Measurements from ENCODE around the gene PC.

PC gene

GRCh38 chr11:66910016-66910415 is 48.2 kb downstream of the PC start:
- no peak for DNase-seq

DNA sequence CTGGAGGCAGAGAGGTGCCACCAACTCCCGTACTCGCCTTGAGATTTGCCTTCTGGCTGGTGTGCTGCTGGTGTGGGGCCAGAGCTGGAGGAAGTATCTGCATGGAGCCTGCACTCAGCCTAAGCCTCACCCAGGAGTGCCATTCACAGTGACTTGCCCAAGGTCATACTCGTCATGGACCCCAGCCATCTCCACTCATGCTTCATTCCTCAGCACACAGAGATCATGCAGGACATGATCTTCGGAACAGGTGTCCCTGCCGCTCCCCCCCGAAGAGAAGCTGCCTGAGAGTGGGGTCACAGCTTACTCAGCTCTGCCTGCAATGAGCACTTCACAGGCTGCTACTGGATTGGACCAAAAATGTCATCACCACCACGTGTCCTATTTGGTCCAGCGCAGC is 49.0 kb downstream of the PC start:
- no peak for DNase-seq

GRCh38 chr11:66907751-66908630 is 50.2 kb downstream of the PC start:
- no peak for DNase-seq

- DNase-seq: no peak
These were observed 52.0 kb downstream of the PC start for GRCh38 chr11:66906061-66906733.

DNA sequence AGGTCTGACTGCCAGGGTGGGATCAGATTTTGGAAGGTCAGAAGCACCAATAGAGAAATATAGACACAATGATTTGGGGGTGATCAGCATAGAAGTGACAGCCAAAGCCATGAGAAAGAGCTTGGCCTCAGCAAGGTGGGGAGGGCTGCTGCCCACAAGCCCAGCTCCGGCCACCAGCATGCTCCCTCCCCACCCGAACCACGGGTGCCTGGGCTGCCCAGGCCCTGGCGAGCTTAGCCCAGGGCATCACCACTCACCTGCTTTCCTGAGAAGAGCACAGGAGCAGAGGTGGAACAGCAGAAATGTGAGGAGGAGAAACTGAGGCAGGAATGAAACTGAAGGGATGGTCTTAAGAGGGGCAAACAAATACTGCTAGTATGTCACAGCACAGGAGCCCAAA is 52.6 kb downstream of the PC start:
- no peak for DNase-seq

DNA sequence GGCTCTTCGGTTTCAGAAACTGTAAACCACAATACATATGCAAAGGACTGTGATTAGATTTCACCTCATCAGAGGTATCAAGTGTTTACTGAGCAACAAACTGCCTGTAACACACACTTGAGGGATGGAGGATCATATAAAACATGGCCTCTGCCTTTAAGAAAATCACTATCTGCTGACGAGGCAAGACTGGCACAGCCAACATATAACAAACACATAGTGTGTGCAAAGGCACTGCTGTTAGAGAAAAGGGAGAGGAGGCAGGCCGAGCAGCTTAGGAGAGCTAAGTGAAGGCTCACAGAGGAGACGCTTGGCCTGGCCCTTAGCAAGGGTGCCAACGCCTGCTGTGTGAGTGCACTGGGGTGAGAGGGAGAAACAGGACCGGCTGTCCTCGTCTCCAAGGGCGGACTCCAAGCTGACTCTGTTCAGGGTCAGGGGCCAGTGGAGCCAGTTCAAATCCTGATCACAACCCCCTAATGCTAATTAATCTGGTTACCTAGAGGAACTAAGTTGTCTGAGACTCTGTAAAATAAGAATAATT is 53.1 kb downstream of the PC start:
- DNase-seq: no peak

DNA sequence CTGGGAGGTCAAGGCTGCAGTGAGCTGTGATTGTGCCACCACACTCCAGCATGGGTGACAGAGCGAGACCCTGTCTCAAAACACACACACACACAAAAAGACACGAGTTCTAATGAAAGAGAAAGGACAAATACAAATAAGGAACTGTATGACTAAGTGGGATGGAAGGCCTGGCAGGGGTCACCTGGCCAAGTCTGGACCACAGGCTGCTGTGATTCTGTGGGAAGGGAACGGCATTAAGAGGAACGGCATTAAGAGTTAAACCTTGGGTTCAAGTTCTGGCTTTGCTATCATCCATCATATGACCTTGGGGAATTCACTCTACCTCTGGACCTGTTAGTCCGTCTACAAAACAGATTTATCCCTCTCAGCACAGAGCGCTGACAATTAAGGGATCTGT is 53.6 kb downstream of the PC start:
- DNase-seq: no peak

DNA sequence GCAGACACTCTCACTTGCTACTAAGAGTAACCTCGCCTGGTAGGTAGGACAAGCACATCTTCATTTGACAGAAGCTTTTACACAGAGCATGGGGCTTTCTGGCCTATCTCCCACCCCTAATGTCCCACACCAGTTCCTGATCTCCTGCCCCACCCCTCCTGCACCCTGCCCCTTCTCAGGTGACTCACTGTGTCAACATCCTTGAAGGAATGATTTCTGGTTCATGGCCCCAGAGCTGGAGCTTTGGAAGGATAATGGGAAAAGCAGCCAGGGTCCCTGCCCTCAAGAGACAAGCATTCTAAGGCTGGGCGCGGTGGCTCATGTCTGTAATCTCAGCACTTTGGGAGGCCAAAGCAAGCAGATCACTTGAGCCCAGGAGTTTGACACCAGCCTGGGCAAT is 54.1 kb downstream of the PC start:
- no peak for DNase-seq

DNA sequence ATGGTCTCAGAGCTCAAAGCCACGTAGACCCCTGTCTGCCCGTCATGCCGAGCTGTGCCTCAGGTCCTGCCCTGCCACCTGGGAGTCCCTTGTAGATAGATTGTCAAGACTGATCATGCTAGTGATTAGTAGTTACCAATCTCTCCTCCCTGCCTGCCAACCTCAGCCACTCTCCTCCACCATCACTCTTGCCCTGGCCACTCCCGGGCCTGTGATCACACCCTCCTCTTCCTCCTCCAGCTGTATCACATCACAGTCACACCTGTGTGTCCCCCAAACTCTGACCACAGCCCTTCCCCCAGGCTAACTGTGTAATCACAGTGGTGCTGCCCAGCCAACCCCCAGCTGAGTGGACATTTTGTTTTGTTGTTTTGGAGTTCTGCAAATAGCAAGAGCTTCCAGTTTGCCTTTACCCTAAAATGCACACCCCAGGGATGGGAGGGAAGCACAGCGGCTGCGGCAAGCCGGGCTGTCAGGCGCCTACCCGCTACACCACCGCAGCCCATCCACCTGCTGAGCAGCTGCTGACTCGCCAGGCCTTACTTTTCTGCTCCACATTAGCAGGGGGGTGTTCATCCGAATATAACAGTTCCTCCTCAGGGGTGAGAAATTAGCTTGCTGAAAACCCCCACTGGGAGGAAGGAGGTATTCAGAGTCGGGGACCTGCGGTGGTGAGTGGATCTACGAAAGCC is 55.6 kb downstream of the PC start:
- no peak for DNase-seq

DNA sequence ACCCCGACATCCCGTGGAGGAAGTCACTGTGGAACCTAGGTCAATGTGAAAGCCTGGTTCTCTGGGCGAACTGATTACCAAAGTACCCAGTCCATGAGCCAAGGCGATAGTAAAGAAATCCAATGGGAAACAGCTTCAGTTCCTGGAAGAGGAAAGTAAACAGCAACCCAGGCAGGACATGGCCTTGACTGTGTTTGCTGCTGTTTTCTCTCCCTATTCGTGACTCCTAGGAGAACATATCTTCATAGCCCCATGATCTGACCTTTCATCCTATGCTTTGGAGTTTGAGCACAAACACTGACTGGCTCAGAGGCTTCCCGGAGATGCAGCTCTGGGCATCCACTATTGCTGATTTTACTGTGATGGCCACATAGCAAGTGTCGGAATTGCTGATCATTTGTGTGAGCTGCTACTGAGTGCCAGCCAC is 56.2 kb downstream of the PC start:
- DNase-seq: no peak

- no peak for DNase-seq
These were observed 64.0 kb downstream of the PC start for GRCh38 chr11:66894141-66894540.

DNA sequence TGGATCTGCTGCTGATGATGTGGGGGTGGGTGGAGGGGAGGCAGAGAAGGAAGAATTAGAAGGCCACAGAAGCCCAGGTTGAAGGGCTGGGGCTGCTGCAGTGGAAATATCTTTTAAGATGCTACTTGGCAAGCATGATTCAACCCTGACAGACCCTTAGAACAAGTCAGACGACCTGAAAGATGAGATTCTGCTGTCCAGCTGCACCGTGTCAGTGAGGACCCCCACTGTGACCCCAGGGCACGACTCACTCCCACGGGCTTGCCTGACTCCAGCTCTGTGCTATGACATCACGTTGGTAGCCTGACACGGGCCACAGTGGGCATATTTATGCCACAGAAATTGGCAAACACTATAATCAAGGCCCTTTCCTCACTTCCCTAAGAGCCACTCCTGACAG is 65.3 kb downstream of the PC start:
- no peak for DNase-seq

- DNase-seq: peak; percentile 90
These were observed 66.1 kb downstream of the PC start for GRCh38 chr11:66891851-66892660.

- DNase-seq: no peak
These were observed 68.2 kb downstream of the PC start for GRCh38 chr11:66889960-66890359.

DNA sequence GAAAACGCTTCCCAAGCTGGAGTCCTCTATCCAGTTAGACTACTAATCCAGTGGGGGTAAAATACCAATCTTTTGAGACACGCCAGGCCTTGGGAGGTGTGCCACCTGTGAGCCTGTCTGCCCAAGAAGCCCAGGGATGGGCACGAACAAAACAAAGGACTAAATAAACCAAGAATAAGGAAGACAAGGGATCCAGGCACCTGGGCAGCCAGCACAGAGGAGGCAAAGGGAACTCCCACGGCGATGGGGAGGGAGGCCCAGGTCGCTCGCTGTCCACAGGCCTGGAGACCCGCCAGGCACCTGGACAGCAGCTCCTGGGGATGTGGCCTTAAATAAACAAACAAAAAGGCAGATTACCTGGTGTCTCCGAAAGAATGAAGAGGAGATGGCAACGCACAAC is 69.9 kb downstream of the PC start:
- no peak for DNase-seq

DNA sequence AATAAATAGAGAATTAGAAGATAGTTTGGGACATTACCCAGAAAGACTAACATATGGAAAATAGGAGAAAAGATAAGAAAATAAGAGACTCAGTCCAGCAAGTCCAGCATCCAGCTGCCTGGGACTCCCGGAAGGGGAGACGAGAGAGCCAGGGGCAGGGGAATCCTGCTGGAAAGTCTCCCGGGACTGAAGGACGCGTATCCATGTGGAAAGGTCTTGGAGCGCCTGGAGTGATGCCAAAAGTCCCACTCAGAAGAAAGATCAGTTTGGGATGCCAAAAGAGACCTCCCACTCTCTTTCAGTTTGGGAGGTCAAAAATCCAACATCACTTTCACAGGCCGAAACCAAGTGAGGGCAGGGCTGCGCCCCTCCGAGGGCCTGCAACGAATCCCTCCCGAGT is 70.7 kb downstream of the PC start:
- DNase-seq: no peak

DNA sequence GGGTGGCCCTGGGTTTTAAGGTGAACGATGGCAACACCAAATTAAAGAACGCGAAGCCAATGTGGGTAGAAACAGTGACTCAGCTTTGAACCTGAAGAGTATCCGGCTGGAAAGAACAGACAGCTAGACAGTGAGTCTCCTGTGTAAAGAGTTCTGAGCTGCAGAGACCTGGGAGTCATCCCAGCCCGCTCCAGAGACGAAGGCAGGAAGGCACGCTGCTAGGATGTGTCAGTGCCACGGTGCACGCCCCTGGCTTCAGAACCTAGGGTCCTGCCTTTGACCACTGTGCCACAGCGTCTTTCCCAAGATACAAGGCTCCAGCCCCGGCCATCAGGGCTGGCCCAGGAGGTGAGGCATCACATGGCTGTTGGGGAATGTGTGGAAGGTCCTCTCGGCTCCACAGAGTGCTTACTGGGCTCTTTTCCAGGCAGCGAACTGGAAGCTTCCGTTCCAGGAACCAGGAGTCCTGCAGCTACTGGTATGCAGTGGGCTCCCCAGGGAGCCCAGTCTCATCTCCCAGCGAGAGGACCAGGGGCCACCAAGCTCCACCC is 71.4 kb downstream of the PC start:
- no peak for DNase-seq

GRCh38 chr11:66885950-66886440 is 72.2 kb downstream of the PC start:
- no peak for DNase-seq

DNA sequence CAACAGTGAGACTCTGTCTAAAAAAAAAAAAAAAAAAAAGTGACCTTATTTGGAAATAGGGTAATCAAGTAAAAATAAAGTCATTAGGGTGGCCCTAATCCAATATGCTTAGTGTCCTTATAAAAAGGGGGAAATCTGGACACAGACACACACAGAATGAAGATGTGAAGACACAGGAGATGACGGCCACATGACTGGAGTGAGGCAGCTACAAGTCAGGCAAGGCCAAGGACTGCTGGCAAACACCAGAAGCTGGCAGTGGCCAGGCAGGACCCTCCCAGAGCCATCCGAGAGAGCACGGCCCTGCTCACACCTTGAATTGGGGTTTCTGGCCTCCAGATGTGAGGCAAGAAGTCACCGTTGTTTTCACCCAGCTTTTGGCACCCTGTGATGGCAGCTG is 72.7 kb downstream of the PC start:
- no peak for DNase-seq

GRCh38 chr11:66884443-66884842 is 73.7 kb downstream of the PC start:
- no peak for DNase-seq

- peak; percentile 75 for DNase-seq
These were observed 74.9 kb downstream of the PC start for GRCh38 chr11:66883016-66883965.
